ENCODE results near the gene CTSO. TPM values are rescaled to one million over a fixed set of nuclear protein-coding genes. Genes with fewer than 3 reads are reported as not detected.

The CTSO gene
- total and polyA plus RNA-seq, 2 of the 8 experiments (the other 6 are each of a cell fraction or from before 2014, with no cell fraction given), result 0.39 to 0.41 TPM

DNA sequence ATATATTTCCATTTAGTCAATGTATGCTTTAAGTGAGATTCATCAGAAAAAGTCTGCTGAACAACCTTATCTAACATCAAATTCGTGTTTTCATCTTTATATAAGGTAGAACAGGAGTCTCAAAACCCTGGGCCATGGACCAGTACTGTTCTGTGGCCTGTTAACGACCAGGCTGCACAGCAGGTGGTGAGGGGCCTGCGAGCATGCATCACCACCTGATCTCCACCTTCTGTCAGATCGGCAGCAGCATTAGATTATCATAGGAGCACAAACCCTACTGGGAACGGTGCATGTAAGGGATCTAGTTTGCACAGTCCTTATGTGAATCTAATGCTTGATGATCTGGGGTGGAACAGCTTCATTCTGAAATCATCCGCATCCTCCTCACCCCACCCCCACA lies 3.2 kb downstream of the CTSO start:
- H4K91ac ChIP-seq (replicated peaks; ENCODE audit: insufficient read length, low read length), result no peak overlapping the region
- no peak overlapping the region for H3K9ac ChIP-seq (replicated peaks in 1 of 4; ENCODE audit: extremely low read depth in 1 of 4, low read depth in 3 of 4, low read length in 3 of 4)
- no peaks in the 10 kb centered on the region for H3K79me2 ChIP-seq (ENCODE audit: control insufficient read depth in 1 of 2, insufficient read depth in 2 of 2, low read length in 2 of 2)
- no peaks in the 10 kb centered on the region for H3K27me3 ChIP-seq (replicated peaks in 1 of 4; ENCODE audit: control insufficient read depth in 3 of 4, extremely low read depth in 1 of 4, insufficient read depth in 3 of 4, low read length in 3 of 4)
- no peak overlapping the region for H2BK5ac ChIP-seq (ENCODE audit: low read depth, low read length)
- WGBS, 2 experiments (ENCODE audit: extremely low coverage in 1 of 2, insufficient coverage in 1 of 2, insufficient read length in 1 of 2, insufficient replicate concordance in 2 of 2, low coverage in 1 of 2, low lambda C conversion rate in 2 of 2, missing lambda C conversion rate in 1 of 2), result 76% methylated on average over 6 of the region's 6 CpGs; no CpG with 5 or more reads in 1 of the 2 experiments
- no peak overlapping the region for H3K27ac ChIP-seq (ENCODE audit: low read depth, low read length)
- H2BK120ac ChIP-seq (replicated peaks; ENCODE audit: low read depth, low read length), result no peak overlapping the region
- no peaks in the 10 kb centered on the region for H3K79me1 ChIP-seq (ENCODE audit: low read depth, low read length)
- H3K4me1 ChIP-seq (replicated peaks in 1 of 4; ENCODE audit: control insufficient read depth in 3 of 4, insufficient read depth in 4 of 4, low read length in 3 of 4), result no peaks in the 10 kb centered on the region
- H3K14ac ChIP-seq (ENCODE audit: insufficient read length), result no peak overlapping the region
- no peak overlapping the region for H2BK12ac ChIP-seq (ENCODE audit: low read depth, low read length)
- H3K9me3 ChIP-seq (ENCODE audit: insufficient read depth in 2 of 2, low read depth in 1 of 2, low read length in 1 of 2), result no peaks in the 10 kb centered on the region
- H3K4me2 ChIP-seq (ENCODE audit: insufficient read depth in 1 of 2, low read depth in 2 of 2, low read length in 2 of 2), result no peak overlapping the region
- no peaks in the 10 kb centered on the region for H4K20me1 ChIP-seq (replicated peaks in 1 of 2; ENCODE audit: control insufficient read depth in 1 of 2, insufficient read depth in 2 of 2, low read length in 2 of 2)
- no peak overlapping the region for H4K8ac ChIP-seq (ENCODE audit: extremely low read depth, insufficient read depth, low read length)
- no peak overlapping the region for H2BK20ac ChIP-seq (ENCODE audit: low read length)
- no peak overlapping the region for H3K23ac ChIP-seq (ENCODE audit: insufficient read length)
- no peak overlapping the region for H3K18ac ChIP-seq (ENCODE audit: extremely low read depth, low read length)
- H3K56ac ChIP-seq (replicated peaks; ENCODE audit: insufficient read length, low read depth, low read length), result no peak overlapping the region
- FAIRE-seq, result no peak
- H3K4ac ChIP-seq (replicated peaks; ENCODE audit: insufficient read length, low read depth, low read length), result no peak overlapping the region
- POLR2A ChIA-PET (ENCODE audit: partially characterized antibody), result no interaction called here
- H3K4me3 ChIP-seq (ENCODE audit: extremely low read depth in 1 of 4, insufficient read depth in 2 of 4, low read depth in 3 of 4, low read length in 4 of 4), result no peak overlapping the region
- no peak overlapping the region for H4K5ac ChIP-seq (ENCODE audit: insufficient read length, low read depth, low read length)
- H2AFZ ChIP-seq (ENCODE audit: low read length), result no peak overlapping the region
- CTCF ChIA-PET (ENCODE audit: partially characterized antibody), result interaction anchor here (6.0 kb wide), 1 partner anchor 141 kb away, joined by 69 read pairs; no protein-coding TSS in a partner anchor
- DNase-seq (ENCODE audit: low read depth in 1 of 2, low spot score in 2 of 2), result no peak
- H2BK15ac ChIP-seq (ENCODE audit: low read length), result no peak overlapping the region
- no peak overlapping the region for H2AK5ac ChIP-seq (ENCODE audit: low read depth, low read length)
- H3K36me3 ChIP-seq (ENCODE audit: control insufficient read depth in 2 of 4, insufficient read depth in 4 of 4, low read length in 3 of 4), result no peaks in the 10 kb centered on the region
- peaks cover 6% of the 10 kb centered on the region; the same call in 1 of the 2 replicates for H3K23me2 ChIP-seq (ENCODE audit: low read depth, low read length)
- TF ChIP-seq NANOG (IDR thresholded peaks at IDR 0.05; ENCODE audit: insufficient read depth, low read depth, low read length, poor library complexity, severe bottlenecking) (no peak), MAFK (IDR thresholded peaks at IDR 0.05; ENCODE audit: low read depth, low read length) (no peak), SP2 (IDR thresholded peaks at IDR 0.05; ENCODE audit: low read length) (no peak), JUN (IDR thresholded peaks at IDR 0.05; ENCODE audit: low read depth, low read length) (no peak), RXRA (IDR thresholded peaks at IDR 0.05; ENCODE audit: insufficient read depth, low read depth, low read length) (no peak), SIN3A (conservative IDR thresholded peaks at IDR 0.05 in 1 of 2, IDR thresholded peaks at IDR 0.05 in 1 of 2; ENCODE audit: low read depth in 1 of 2, low read length in 2 of 2) (no peak), RAD21 (IDR thresholded peaks at IDR 0.05 in 1 of 2, conservative IDR thresholded peaks at IDR 0.05 in 1 of 2; ENCODE audit: low read depth in 2 of 2, low read length in 2 of 2) (no peak)
- TF ChIP-seq, protein P1, sequence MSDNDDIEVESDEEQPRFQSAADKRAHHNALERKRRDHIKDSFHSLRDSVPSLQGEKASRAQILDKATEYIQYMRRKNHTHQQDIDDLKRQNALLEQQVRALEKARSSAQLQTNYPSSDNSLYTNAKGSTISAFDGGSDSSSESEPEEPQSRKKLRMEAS (IDR thresholded peaks at IDR 0.05), result no peak
